Tibial artery (tissue), 4 donors: Measurements from ENCODE around the gene MAEA.

ENCODE experiments used
- DNase-seq, 2 donors: peaks; one replicate each; pipeline ENCODE4 v3.0.0-alpha.2; 2019
- H3K27ac ChIP-seq, 2 donors: fragments of 200-600 bp; sonication (generic) in 1 of 2; 1 replicate in 1 of 2; 2 replicates in 1 of 2; pipeline ENCODE4 v1.5.1; 2018 to 2019; ENCODE audit warnings: mild to moderate bottlenecking in 1 of 2
- H3K27me3 ChIP-seq, 2 donors: fragments of 200-600 bp; sonication (generic) in 1 of 2; one replicate each; pipeline versions ENCODE4 v1.5.1 to v1.6.0; 2016 to 2019
- H3K36me3 ChIP-seq, 3 donors: fragments of 200-600 bp; sonication (generic) in 2 of 3; one replicate each; pipeline ENCODE4 v1.5.1; 2016 to 2019; ENCODE audit warnings: mild to moderate bottlenecking in 2 of 3
- H3K4me1 ChIP-seq, 4 donors: fragments of 200-600 bp; sonication (generic) in 2 of 4; 1 replicate in 3 of 4; 2 replicates in 1 of 4; pipeline ENCODE4 v1.5.1; 2016 to 2019
- H3K4me3 ChIP-seq, 2 donors: fragments of 200-600 bp; sonication (generic) in 1 of 2; 1 replicate in 1 of 2; 2 replicates in 1 of 2; pipeline ENCODE4 v1.5.1; 2018 to 2019; ENCODE audit warnings: mild to moderate bottlenecking in 2 of 2
- H3K9me3 ChIP-seq, 3 donors: fragments of 200-600 bp; sonication (generic) in 1 of 3; one replicate each; pipeline ENCODE4 v1.5.1; 2016 to 2019
- intact Hi-C: fragments of 100-400 bp; cut with DNase I; formaldehyde crosslinking; loops from one replicate; pipeline ENCODE4 v1.15.0; 2023; ENCODE audit warnings: low total_unique reads
- TF ChIP-seq, protein P1 (sequence below), 2 experiments: fragments of 200-600 bp in 1 of 2; fragments of 450-650 bp in 1 of 2; IDR thresholded peaks; one replicate each; pipeline ENCODE4 v1.5.1; 2017 to 2019; ENCODE audit warnings: antibody characterized with exemption in 2 of 2, mild to moderate bottlenecking in 1 of 2, moderate library complexity in 1 of 2

MAEA gene

DNA sequence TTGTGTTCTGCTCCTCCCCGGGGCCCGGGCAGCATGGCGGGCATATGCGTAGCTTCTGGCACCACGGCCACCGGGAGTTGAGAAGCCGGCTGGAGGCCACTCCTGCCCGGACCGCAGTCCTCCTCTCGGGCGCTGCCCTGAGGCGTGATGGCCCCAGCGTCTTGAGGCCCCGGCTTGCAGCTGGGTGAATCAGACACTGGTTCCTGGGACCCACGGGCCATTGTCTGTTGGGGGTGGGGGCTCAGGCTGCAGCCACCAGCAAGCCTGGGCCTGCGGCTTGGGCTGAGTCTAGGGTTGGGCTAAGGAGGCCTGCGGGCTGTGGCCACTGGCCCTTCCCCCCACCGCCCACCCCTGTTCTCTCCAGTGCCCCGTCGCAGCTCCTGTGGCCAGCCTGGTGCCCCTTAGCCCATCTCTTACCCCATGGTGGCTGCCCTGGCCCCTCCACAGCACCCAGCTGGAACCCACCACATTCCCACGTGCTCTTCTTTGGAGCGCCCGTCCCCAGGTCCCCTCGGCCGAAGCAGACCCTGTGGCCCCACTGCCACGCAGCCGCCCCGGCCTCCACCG is 50.6 kb downstream of the MAEA start:
- Histone ChIP-seq H3K4me3 (no peak overlapping the region), H3K4me1 (peaks cover 0 to 8% (median 3%) of the 10 kb centered on the region in 4 donors), H3K27ac (no peak overlapping the region), H3K27me3 (no peaks in the 10 kb centered on the region), H3K36me3 (peaks cover 51 to 60% (median 60%) of the 10 kb centered on the region in 3 donors), H3K9me3 (no peaks in the 10 kb centered on the region)
- no peak for DNase-seq
- intact Hi-C loops: loop anchor here (10.0 kb wide), 1 partner anchor 175 kb away; no protein-coding TSS in a partner anchor
- TF ChIP-seq, protein P1, sequence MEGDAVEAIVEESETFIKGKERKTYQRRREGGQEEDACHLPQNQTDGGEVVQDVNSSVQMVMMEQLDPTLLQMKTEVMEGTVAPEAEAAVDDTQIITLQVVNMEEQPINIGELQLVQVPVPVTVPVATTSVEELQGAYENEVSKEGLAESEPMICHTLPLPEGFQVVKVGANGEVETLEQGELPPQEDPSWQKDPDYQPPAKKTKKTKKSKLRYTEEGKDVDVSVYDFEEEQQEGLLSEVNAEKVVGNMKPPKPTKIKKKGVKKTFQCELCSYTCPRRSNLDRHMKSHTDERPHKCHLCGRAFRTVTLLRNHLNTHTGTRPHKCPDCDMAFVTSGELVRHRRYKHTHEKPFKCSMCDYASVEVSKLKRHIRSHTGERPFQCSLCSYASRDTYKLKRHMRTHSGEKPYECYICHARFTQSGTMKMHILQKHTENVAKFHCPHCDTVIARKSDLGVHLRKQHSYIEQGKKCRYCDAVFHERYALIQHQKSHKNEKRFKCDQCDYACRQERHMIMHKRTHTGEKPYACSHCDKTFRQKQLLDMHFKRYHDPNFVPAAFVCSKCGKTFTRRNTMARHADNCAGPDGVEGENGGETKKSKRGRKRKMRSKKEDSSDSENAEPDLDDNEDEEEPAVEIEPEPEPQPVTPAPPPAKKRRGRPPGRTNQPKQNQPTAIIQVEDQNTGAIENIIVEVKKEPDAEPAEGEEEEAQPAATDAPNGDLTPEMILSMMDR (IDR thresholded peaks at IDR 0.05): no peak

DNA sequence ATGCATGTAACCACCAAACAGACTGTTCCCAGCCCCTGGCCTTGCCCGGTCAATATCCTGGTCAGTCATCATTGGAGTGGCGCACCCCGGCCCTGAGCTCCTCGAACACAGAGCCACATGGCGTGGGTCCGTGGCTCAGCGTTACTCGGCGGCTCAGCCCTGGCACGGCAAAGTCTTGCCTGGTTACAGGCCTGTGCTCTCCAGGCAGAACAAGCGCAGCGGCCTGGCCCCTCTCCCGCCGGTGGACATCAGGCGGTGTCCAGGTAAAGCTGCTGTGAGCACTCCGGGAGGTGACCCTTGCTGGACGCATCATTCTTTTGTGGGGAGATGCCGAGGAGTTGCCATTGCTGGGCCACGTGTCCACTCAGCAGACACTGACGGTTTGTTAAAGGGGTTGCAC is 51.2 kb downstream of the MAEA start:
- Histone ChIP-seq H3K4me1 (peaks cover 0 to 14% (median 6%) of the 10 kb centered on the region in 4 donors), H3K27me3 (no peaks in the 10 kb centered on the region), H3K27ac (no peak overlapping the region), H3K9me3 (no peaks in the 10 kb centered on the region), H3K4me3 (no peak overlapping the region), H3K36me3 (peaks cover 51 to 59% (median 59%) of the 10 kb centered on the region in 3 donors)
- intact Hi-C loops: loop anchor here (10.0 kb wide), 1 partner anchor 176 kb away; no protein-coding TSS in a partner anchor
- TF ChIP-seq, protein P1 (IDR thresholded peaks at IDR 0.05): no peak
- DNase-seq: no peak

DNA sequence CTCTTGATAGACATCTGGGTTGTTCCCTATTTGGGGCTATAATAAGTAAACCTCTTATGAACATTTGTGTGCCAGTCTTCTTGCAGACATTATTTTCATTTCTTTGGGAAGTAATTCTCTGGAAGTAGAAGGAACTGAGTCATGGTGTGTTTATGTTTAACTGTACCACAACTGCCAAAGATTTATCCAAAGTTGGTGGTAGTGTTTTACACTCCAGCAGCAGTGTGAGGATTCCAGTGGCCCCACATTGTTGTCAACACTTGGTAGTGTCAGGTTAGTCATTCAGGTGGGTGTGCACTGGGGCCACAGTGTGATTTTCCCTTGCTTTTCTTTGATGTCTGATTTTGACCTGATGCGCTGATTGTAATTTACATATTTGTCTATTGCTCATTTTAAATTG is 52.3 kb downstream of the MAEA start:
- intact Hi-C loops: loop anchor here (10.0 kb wide), 1 partner anchor 177 kb away; no protein-coding TSS in a partner anchor
- Histone ChIP-seq H3K4me1 (peaks cover 0 to 14% (median 7%) of the 10 kb centered on the region in 4 donors), H3K9me3 (no peaks in the 10 kb centered on the region), H3K36me3 (peaks cover 40 to 49% (median 47%) of the 10 kb centered on the region in 3 donors), H3K27ac (no peak overlapping the region), H3K27me3 (no peaks in the 10 kb centered on the region), H3K4me3 (no peak overlapping the region)
- DNase-seq: no peak
- TF ChIP-seq, protein P1 (IDR thresholded peaks at IDR 0.05): no peak

DNA sequence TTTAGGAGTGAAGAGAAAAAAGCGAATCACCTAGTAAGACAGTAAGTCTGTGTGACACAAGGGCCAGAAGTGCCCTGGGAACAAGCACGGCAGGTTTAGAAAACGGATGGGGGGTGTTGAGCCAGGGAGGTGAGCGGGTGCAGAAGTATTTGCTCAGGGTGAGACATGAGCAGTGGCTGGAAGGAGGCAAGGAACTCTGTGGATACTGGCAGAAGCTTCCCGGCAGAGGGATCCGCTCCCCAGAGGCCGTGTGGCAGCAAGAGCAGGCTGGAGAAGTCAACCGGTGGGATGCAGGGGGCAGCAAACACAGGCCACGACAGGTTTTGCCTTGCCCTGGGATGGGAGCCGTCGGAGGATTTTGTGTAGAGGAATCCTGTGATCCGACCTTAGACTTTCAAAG is 55.0 kb downstream of the MAEA start:
- TF ChIP-seq, protein P1 (IDR thresholded peaks at IDR 0.05): no peak
- Histone ChIP-seq H3K36me3 (peaks cover 14 to 28% (median 23%) of the 10 kb centered on the region in 3 donors), H3K9me3 (no peaks in the 10 kb centered on the region), H3K27ac (no peak overlapping the region), H3K27me3 (no peaks in the 10 kb centered on the region), H3K4me3 (no peak overlapping the region), H3K4me1 (peaks cover 0 to 26% (median 19%) of the 10 kb centered on the region in 4 donors)
- no peak for DNase-seq
- intact Hi-C loops: loop anchor here (10.0 kb wide), 1 partner anchor 180 kb away; no protein-coding TSS in a partner anchor

DNA sequence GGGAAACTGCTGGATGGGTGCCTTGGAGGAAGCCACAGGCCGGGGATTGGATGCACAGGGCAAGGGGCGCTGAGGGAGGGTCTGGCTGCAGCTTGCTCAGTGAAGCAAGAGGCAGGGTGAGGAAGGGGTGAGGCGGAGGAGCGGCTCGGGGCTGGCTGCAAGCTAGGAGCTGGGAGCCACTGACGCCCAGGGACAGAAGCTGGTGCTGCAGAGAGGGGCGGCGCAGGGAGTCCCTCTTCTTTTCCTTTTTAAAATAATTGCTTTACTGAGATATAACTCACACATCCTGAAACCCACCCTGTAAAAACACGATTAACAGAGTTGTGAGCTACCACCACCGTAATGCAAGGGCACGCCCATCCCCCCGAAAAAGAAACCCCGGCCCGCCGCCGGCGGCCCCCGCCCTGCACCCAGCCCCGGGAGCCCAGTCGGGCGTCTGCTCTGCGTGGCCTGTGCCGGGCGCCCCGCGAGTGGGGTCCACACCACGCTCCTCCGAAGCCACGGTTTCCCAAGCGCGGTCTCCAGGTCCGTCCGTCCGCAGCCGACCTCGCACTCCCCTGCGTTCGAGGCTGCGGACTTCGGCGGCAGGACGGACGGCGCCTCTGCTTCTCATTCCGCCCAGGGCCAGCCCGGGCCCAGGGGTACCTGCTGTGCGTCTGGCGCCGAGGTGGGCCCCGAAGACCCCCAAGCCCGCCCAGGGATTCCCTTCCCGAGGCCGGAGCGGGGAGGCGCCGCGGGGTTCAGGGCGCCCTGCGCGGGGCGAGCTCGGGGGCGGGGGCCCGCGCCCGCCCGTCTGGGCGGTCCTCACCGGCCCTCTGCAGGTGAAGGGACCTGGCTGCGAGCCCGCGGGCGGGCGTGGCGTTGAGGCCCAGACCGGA is 56.5 kb downstream of the MAEA start:
- Histone ChIP-seq H3K4me1 (peaks cover 0 to 28% (median 19%) of the 10 kb centered on the region in 4 donors), H3K27me3 (no peaks in the 10 kb centered on the region), H3K36me3 (peaks cover 0 to 17% (median 15%) of the 10 kb centered on the region in 3 donors), H3K4me3 (peak overlapping the region; percentile 73 to 100), H3K27ac (peak overlapping the region; percentile 88 to 98), H3K9me3 (no peaks in the 10 kb centered on the region)
- TF ChIP-seq, protein P1 (IDR thresholded peaks at IDR 0.05): no peak
- peak; percentile 45 to 80 for DNase-seq
- intact Hi-C loops: loop anchor here (1.0 to 10.0 kb wide), 2 partner anchors 97 to 181 kb away; partner anchors contain the start of gene CTBP1
